ENCODE measurements around the gene MRM2.

MRM2 gene

GRCh38 chr7:2192831-2193534 lies 49.0 kb downstream of the MRM2 start:
- ChIA-PET CTCF (interaction anchor here (0.6 kb wide), 1 partner anchor 347 kb away, joined by 3 read pairs; no protein-coding TSS in a partner anchor), POLR2A (no interaction called here)
- TF ChIP-seq ZNF658 (tag by site-specific recombination; IDR thresholded peaks at IDR 0.05) (no peak), SP3 (tag by site-specific recombination; IDR thresholded peaks at IDR 0.05) (no peak), GLI2 (tag by site-specific recombination; IDR thresholded peaks at IDR 0.05; ENCODE audit: borderline replicate concordance, low read depth) (no peak), ZNF707 (tag by site-specific recombination; IDR thresholded peaks at IDR 0.05) (no peak), ZNF223 (tag by site-specific recombination; IDR thresholded peaks at IDR 0.05) (no peak), ZNF624 (tag by site-specific recombination; IDR thresholded peaks at IDR 0.05) (no peak), ZNF37A (tag by site-specific recombination; IDR thresholded peaks at IDR 0.05) (no peak), INSM2 (tag by site-specific recombination; IDR thresholded peaks at IDR 0.05) (no peak), SCRT1 (tag by site-specific recombination; IDR thresholded peaks at IDR 0.05; ENCODE audit: borderline replicate concordance) (no peak), ZNF785 (tag by site-specific recombination; IDR thresholded peaks at IDR 0.05) (no peak), OVOL3 (tag by site-specific recombination; IDR thresholded peaks at IDR 0.05) (no peak), ZNF521 (tag by site-specific recombination; IDR thresholded peaks at IDR 0.05) (no peak), HOXC10 (CRISPR knock-in tag; IDR thresholded peaks at IDR 0.05) (no peak)
- TF ChIP-seq, protein P1, sequence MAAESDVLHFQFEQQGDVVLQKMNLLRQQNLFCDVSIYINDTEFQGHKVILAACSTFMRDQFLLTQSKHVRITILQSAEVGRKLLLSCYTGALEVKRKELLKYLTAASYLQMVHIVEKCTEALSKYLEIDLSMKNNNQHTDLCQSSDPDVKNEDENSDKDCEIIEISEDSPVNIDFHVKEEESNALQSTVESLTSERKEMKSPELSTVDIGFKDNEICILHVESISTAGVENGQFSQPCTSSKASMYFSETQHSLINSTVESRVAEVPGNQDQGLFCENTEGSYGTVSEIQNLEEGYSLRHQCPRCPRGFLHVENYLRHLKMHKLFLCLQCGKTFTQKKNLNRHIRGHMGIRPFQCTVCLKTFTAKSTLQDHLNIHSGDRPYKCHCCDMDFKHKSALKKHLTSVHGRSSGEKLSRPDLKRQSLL (tag by site-specific recombination; IDR thresholded peaks at IDR 0.05): no peak
- H3K4me1 ChIP-seq (ENCODE audit: control insufficient read depth, insufficient read depth, low read length): no peaks in the 10 kb centered on the region
- H3K9me3 ChIP-seq (ENCODE audit: control insufficient read depth, insufficient read depth, low read depth, low read length): no peaks in the 10 kb centered on the region
- H3K36me3 ChIP-seq (ENCODE audit: control insufficient read depth in 2 of 2, insufficient read depth in 1 of 2, low read length in 2 of 2): peaks cover 0 to 46% of the 10 kb centered on the region in 2 experiments; a peak in 2 of 3 replicates
- H3K27ac ChIP-seq (ENCODE audit: extremely low read depth, low read depth, low read length): no peak overlapping the region
- H3K4me3 ChIP-seq (ENCODE audit: low read depth, low read length): no peak overlapping the region

GRCh38 chr7:2191016-2191415 lies 51.0 kb downstream of the MRM2 start:
- Histone ChIP-seq H3K36me3 (ENCODE audit: control insufficient read depth in 2 of 2, insufficient read depth in 1 of 2, low read length in 2 of 2) (peaks cover 0 to 34% of the 10 kb centered on the region in 2 experiments; a peak in 2 of 3 replicates), H3K27ac (ENCODE audit: extremely low read depth, low read depth, low read length) (no peak overlapping the region), H3K4me3 (ENCODE audit: low read depth, low read length) (no peak overlapping the region), H3K4me1 (ENCODE audit: control insufficient read depth, insufficient read depth, low read length) (no peaks in the 10 kb centered on the region), H3K9me3 (ENCODE audit: control insufficient read depth, insufficient read depth, low read depth, low read length) (no peaks in the 10 kb centered on the region)
- ChIA-PET CTCF (no interaction called here), POLR2A (no interaction called here)
- TF ChIP-seq ZFP37 (tag by site-specific recombination; IDR thresholded peaks at IDR 0.05): no peak
- no peak for TF ChIP-seq SP3 (tag by site-specific recombination; IDR thresholded peaks at IDR 0.05)
- no peak for TF ChIP-seq PRDM4 (tag by site-specific recombination; IDR thresholded peaks at IDR 0.05)
- TF ChIP-seq, protein P2, sequence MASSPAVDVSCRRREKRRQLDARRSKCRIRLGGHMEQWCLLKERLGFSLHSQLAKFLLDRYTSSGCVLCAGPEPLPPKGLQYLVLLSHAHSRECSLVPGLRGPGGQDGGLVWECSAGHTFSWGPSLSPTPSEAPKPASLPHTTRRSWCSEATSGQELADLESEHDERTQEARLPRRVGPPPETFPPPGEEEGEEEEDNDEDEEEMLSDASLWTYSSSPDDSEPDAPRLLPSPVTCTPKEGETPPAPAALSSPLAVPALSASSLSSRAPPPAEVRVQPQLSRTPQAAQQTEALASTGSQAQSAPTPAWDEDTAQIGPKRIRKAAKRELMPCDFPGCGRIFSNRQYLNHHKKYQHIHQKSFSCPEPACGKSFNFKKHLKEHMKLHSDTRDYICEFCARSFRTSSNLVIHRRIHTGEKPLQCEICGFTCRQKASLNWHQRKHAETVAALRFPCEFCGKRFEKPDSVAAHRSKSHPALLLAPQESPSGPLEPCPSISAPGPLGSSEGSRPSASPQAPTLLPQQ (tag by site-specific recombination; IDR thresholded peaks at IDR 0.05): no peak
- TF ChIP-seq AEBP2 (tag by site-specific recombination; IDR thresholded peaks at IDR 0.05; ENCODE audit: borderline replicate concordance): no peak
- TF ChIP-seq ZNF830 (tag by site-specific recombination; IDR thresholded peaks at IDR 0.05; ENCODE audit: low read depth): no peak
- TF ChIP-seq EGR2 (tag by site-specific recombination; IDR thresholded peaks at IDR 0.05; ENCODE audit: low read depth): no peak
- TF ChIP-seq CTCF (tag by site-specific recombination; IDR thresholded peaks at IDR 0.05): no peak
- no peak for TF ChIP-seq ZNF274 (IDR thresholded peaks at IDR 0.05; ENCODE audit: low read length)
- TF ChIP-seq ZNF274 (tag by site-specific recombination; IDR thresholded peaks at IDR 0.05; ENCODE audit: borderline replicate concordance): no peak
- no peak for TF ChIP-seq HOXD13 (CRISPR knock-in tag; IDR thresholded peaks at IDR 0.05; ENCODE audit: borderline replicate concordance)
